Neural cell (in vitro differentiated cells): Measurements from ENCODE around the gene ADAMTS15.

Experiments
- CTCF ChIP-seq: fragments of 450-650 bp; IDR thresholded peaks from 2 replicates; pipeline ENCODE4 v1.5.1; 2014; ENCODE audit warnings: antibody characterized with exemption, mild to moderate bottlenecking, moderate library complexity; ENCODE audit not compliant: poor library complexity, severe bottlenecking
- EP300 ChIP-seq: fragments of 450-650 bp; conservative IDR thresholded peaks from 2 replicates; pipeline ENCODE4 v1.6.1; 2014; ENCODE audit warnings: antibody characterized with exemption, mild to moderate bottlenecking, moderate library complexity; ENCODE audit not compliant: poor library complexity, severe bottlenecking
- EZH2 ChIP-seq: fragments of 200-600, 300-800 bp; shearing (Covaris generic), sonication (generic); IDR thresholded peaks from 2 replicates; pipeline ENCODE4 v1.6.1; 2014; ENCODE audit warnings: antibody characterized with exemption, low read length, borderline replicate concordance, mild to moderate bottlenecking; ENCODE audit not compliant: insufficient read depth, poor library complexity, severe bottlenecking
- POLR2AphosphoS5 ChIP-seq: IDR thresholded peaks from 2 replicates; pipeline ENCODE4 v1.6.1; 2012

GRCh38 chr11:130490682-130491449, 42.4 kb downstream of the ADAMTS15 start:
- TF ChIP-seq CTCF (no peak), EZH2 (no peak), POLR2AphosphoS5 (no peak), EP300 (no peak)
